Measurements from ENCODE around the gene CDH23.

DNA sequence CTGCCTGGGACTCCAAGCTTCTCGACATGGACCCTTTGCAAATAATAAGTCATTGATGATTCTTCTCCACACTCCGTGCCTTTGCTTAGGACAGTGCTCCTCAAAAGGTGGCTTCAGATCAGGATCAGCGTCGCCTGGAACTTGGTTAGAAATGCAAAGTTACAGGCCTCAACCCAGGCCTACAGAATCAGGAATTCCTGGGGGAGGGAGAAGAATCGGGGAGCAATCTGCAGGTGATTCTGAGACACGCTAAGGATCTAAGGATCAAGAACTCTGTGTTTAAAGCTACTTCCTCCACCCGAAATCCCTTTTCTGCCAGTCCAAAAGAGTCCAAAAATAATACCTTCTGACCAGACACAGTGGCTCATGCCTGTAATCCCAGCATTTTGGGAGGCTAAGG is 244.7 kb downstream of the CDH23 start:
- TF ChIP-seq, protein P1, sequence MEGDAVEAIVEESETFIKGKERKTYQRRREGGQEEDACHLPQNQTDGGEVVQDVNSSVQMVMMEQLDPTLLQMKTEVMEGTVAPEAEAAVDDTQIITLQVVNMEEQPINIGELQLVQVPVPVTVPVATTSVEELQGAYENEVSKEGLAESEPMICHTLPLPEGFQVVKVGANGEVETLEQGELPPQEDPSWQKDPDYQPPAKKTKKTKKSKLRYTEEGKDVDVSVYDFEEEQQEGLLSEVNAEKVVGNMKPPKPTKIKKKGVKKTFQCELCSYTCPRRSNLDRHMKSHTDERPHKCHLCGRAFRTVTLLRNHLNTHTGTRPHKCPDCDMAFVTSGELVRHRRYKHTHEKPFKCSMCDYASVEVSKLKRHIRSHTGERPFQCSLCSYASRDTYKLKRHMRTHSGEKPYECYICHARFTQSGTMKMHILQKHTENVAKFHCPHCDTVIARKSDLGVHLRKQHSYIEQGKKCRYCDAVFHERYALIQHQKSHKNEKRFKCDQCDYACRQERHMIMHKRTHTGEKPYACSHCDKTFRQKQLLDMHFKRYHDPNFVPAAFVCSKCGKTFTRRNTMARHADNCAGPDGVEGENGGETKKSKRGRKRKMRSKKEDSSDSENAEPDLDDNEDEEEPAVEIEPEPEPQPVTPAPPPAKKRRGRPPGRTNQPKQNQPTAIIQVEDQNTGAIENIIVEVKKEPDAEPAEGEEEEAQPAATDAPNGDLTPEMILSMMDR (IDR thresholded peaks at IDR 0.05; ENCODE audit: low read length): no peak
- TF ChIP-seq EZH2phosphoT487 (IDR thresholded peaks at IDR 0.05; ENCODE audit: low read length): no peak
- no peak for TF ChIP-seq EZH2 (optimal IDR thresholded peaks at IDR 0.05; ENCODE audit: low read depth, low read length)

All from MM.1S (cell line).